NCI-H774 (cell line): ENCODE measurements around the gene PMPCA.

Source experiments
- DNase-seq: peaks from one replicate; lab custom pipeline; 2025; lab: John Stamatoyannopoulos, UW

The PMPCA gene

GRCh38 chr9:136410500-136411287 is at the start of gene PMPCA, which contains the start of gene ENTR1:
PMPCA (plus strand) TSS chr9:136410658; CDS start chr9:136410669, 11 bp downstream.
ENTR1 (minus strand) TSS chr9:136410614; CDS start chr9:136410397, 217 bp downstream.
- peak; percentile 91 for DNase-seq

- DNase-seq, result no peak
These were observed 49.3 kb upstream of the PMPCA start for GRCh38 chr9:136361047-136361753.

- no peak for DNase-seq
These were observed 48.6 kb upstream of the PMPCA start for GRCh38 chr9:136361754-136362449.

- DNase-seq, result no peak
These were observed 48.0 kb upstream of the PMPCA start for GRCh38 chr9:136362450-136362784.

- DNase-seq, result peak; percentile 93
These were observed 47.1 kb upstream of the PMPCA start, which contains the start of gene DNLZ for GRCh38 chr9:136363106-136363948. DNLZ (minus strand) TSS chr9:136363744; CDS start chr9:136363714, 30 bp downstream.

GRCh38 chr9:136363949-136364748 is 46.3 kb upstream of the PMPCA start:
- no peak for DNase-seq

GRCh38 chr9:136364942-136365774 is 45.3 kb upstream of the PMPCA start:
- DNase-seq, result no peak

GRCh38 chr9:136365775-136366222 is 44.7 kb upstream of the PMPCA start:
- no peak for DNase-seq

- DNase-seq, result no peak
These were observed 43.6 kb upstream of the PMPCA start for GRCh38 chr9:136366826-136367225.

- no peak for DNase-seq
These were observed 42.9 kb upstream of the PMPCA start for GRCh38 chr9:136367296-136368145.

- DNase-seq, result no peak
These were observed 42.3 kb upstream of the PMPCA start for GRCh38 chr9:136368190-136368589.

- DNase-seq, result no peak
These were observed 40.4 kb upstream of the PMPCA start for GRCh38 chr9:136370037-136370436.

- no peak for DNase-seq
These were observed 39.5 kb upstream of the PMPCA start for GRCh38 chr9:136370687-136371532.

GRCh38 chr9:136371533-136371880 is 39.0 kb upstream of the PMPCA start:
- no peak for DNase-seq

- DNase-seq, result no peak
These were observed 38.5 kb upstream of the PMPCA start for GRCh38 chr9:136372006-136372405.

- no peak for DNase-seq
These were observed 37.7 kb upstream of the PMPCA start for GRCh38 chr9:136372561-136373299.
